NCI-H2107 (cell line): ENCODE results near the gene TP53BP2.

Source experiments
- DNase-seq: peaks from one replicate; lab custom pipeline; 2025; lab: John Stamatoyannopoulos, UW

TP53BP2 gene

GRCh38 chr1:223796210-223796609 lies 49.5 kb downstream of the TP53BP2 start:
- DNase-seq, result no peak

- no peak for DNase-seq
Measured at GRCh38 chr1:223794136-223794880, 51.4 kb downstream of the TP53BP2 start.

- DNase-seq, result no peak
Measured at GRCh38 chr1:223793716-223794115, 52.0 kb downstream of the TP53BP2 start.

DNA sequence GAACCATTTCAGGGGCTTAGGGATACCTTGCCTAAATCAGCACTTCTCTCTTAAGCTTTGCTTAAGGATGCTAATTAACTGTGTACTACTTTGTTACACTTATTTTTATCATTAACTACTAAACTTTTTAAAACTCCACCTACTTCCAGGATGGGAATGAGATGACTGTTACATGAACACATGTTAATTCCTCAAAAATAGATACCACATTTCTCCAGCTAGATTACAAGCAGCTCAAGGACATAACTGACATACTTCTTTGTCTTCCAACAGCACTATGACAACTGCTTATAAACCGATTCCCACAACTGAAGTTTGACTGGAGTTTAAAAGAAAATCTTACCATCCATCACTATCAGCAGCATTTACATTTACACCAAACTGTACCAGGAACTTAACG lies 53.7 kb downstream of the TP53BP2 start:
- DNase-seq, result no peak

DNA sequence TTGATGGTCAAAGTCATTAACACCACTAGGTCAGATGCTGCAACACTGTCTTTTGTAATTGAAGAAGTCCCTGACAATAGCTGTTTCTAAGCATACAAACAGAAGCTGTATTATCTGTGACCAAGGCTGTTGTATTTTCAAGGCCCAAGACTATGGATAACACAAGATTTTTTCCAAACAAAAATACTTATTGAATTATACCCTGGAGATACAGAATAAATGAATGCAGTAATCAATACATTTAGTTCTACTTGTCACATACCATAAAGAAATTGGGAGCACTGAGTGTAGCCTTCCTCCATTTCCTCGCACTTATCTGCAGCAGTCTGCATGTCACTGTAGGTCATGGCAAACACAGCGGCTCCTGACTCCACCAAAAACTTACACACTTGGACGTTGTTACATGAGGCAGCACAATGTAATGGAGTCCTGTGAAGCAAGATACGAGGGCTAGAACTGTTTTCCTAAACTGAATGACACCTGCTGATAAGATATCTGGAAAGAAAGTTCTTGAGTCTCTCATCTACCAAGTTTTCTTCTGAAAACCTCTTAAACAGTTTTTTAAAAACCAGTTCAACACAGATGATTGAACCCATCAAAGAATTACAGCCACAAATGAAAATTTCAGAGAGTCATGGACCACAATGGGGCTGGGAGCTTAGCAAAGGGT lies 56.9 kb downstream of the TP53BP2 start:
- DNase-seq, result no peak

- no peak for DNase-seq
Measured at GRCh38 chr1:223785808-223786207, 59.9 kb downstream of the TP53BP2 start.

DNA sequence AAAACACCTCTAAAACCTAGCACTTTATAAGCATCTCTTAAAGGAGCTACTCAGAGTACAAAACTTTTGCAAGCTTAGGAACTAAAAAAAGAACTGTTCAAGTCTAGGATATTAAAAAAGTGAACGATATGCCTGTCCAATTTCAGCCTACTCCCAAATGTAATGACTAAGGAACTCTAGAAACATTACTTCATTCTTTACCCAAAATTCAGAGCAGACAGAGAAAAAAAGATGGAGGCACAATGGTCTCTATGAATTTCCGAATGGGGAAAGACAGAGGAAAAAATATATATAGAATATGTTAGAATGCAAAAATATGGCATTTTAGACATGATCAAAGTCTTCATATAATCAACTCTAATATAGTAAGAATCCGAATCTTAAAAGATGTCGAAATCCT lies 61.2 kb downstream of the TP53BP2 start:
- DNase-seq, result no peak

DNA sequence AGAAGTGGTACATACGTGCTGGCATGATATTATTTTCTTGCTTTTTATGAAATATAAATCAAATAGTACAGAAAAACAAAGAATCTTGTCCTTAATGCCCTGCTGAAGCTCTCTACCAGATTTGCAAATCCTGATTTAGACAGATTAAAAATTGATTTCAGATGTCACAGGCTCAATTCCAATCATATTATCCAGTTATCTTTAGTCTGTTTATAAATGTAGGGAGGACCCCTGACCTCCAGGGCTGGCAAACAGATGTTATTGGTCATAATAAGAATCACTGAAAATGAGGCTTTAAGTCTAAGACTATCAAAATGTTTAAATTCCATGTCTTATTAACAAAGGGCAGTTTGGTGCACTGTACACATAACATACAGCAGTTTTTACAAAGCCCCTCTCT lies 62.1 kb downstream of the TP53BP2 start:
- no peak for DNase-seq

- no peak for DNase-seq
Measured at GRCh38 chr1:223780949-223781348, 64.8 kb downstream of the TP53BP2 start.

DNA sequence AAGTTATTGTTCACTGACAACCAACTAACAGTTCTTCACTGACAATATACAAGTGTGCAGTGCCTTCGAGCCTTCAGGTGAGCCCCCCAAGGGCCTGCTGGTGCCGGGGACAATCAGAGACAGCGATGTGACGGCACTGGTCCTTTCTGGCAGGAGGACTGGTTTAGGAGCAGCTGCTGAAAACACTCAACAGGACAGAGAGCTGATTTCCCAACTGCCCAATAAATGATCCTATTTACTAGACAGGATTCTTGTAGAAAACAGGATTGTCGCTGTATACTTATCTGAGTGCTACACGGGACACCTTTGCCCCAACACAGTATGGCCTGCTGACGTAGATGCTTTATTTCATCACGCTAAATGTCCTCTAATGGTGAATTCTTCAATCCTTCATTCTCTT lies 65.4 kb downstream of the TP53BP2 start:
- DNase-seq, result no peak

DNA sequence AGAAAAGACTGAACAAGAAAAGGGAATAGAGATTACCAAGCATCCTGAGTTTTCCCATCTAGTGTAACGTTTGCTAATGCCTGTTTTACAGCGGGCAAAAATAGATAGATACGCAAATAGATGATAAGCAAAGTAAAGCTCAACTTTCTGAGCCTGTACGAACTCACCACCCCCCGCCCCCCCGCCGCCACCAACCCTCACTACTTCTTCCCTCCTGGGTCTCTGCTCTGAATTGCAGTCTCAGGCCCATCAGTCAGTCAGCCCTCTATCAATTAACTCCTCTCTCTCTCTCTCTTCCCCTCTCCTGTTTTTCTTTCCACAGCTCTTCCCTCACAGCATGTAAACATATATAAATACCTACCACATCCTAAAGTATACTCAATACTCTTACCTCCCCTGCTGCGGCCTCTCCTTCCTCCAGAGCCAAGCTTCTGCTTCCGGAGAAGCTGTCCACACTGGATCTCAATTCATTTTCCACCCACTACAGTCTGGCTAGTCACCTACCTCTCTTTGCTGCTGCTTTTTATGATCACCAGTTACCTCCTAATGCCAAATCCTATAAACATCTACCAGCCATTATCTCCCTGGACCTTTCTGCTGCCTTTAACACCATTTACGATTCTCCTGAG lies 68.8 kb downstream of the TP53BP2 start:
- no peak for DNase-seq

- DNase-seq, result no peak
Measured at GRCh38 chr1:223776075-223776814, 69.5 kb downstream of the TP53BP2 start.

GRCh38 chr1:223775711-223776074 lies 70.1 kb downstream of the TP53BP2 start:
- DNase-seq, result no peak

DNA sequence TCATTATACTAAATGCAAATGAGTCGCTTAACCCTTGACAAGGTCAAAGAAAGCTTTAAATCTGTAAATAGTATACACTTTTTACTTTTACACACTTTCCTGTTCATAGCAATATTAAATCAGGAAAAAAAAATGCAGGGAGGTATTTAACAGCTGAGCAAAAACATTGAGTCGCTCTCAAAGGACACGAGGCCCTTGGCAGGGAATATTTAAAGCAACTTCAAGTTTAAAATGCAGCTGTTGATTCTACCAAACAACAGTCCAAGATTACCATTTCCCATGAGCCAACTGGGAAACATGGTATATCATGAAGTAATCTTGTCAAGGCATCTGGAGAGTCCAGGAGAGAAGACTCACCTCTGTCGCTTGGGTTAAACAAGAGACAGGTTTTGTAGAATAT lies 70.7 kb downstream of the TP53BP2 start:
- no peak for DNase-seq

GRCh38 chr1:223774134-223774814 lies 71.5 kb downstream of the TP53BP2 start:
- no peak for DNase-seq

- DNase-seq, result no peak
Measured at GRCh38 chr1:223772771-223773160, 73.0 kb downstream of the TP53BP2 start.

- DNase-seq, result no peak
Measured at GRCh38 chr1:223771814-223772770, 73.7 kb downstream of the TP53BP2 start.

- no peak for DNase-seq
Measured at GRCh38 chr1:223771469-223771813, 74.3 kb downstream of the TP53BP2 start.

- no peak for DNase-seq
Measured at GRCh38 chr1:223770621-223771315, 75.0 kb downstream of the TP53BP2 start.

GRCh38 chr1:223765719-223766340 lies 79.9 kb downstream of the TP53BP2 start:
- no peak for DNase-seq
